H9 (cell line): ENCODE data around the gene IL17RE. TPM values are rescaled to one million over a fixed set of nuclear protein-coding genes. Genes with fewer than 3 reads are reported as not detected.

Experiments
- DNase-seq: peaks from one replicate; pipeline ENCODE4 v3.0.0-alpha.2; 2017
- H2AFZ ChIP-seq: one replicate; pipeline ENCODE4 v1.6.1; 2013; ENCODE audit warnings: mild to moderate bottlenecking, low read length, control low read depth, moderate library complexity
- H2AK5ac ChIP-seq: 2 replicates; pipeline ENCODE4 v1.6.1; 2013; ENCODE audit warnings: low read length, control low read depth, mixed read lengths; ENCODE audit not compliant: insufficient read length
- H2BK120ac ChIP-seq: one replicate; pipeline ENCODE4 v1.6.1; 2013; ENCODE audit warnings: low read depth, mild to moderate bottlenecking, low read length, control low read depth, inconsistent platforms; ENCODE audit not compliant: poor library complexity, severe bottlenecking
- H2BK12ac ChIP-seq: 2 replicates; pipeline ENCODE4 v1.6.1; 2013; ENCODE audit warnings: low read length, control low read depth, mixed read lengths, low read depth; ENCODE audit not compliant: insufficient read length
- H2BK15ac ChIP-seq: 2 replicates; pipeline ENCODE4 v1.6.1; 2013; ENCODE audit warnings: low read depth, low read length, control low read depth
- H2BK20ac ChIP-seq: one replicate; pipeline ENCODE4 v1.6.1; 2013; ENCODE audit warnings: low read depth, mild to moderate bottlenecking, low read length, control low read depth, inconsistent platforms; ENCODE audit not compliant: poor library complexity, severe bottlenecking
- H2BK5ac ChIP-seq: 2 replicates; pipeline ENCODE4 v1.6.1; 2013; ENCODE audit warnings: low read length, control low read depth, mixed read lengths; ENCODE audit not compliant: insufficient read length
- H3K14ac ChIP-seq: 2 replicates; pipeline ENCODE4 v1.6.1; 2013; ENCODE audit warnings: low read length, control low read depth; ENCODE audit not compliant: insufficient read depth
- H3K18ac ChIP-seq: 2 replicates; pipeline ENCODE4 v1.6.1; 2013; ENCODE audit warnings: low read depth, mild to moderate bottlenecking, mixed read lengths, low read length, control low read depth; ENCODE audit not compliant: insufficient read length
- H3K23ac ChIP-seq: 2 replicates; pipeline ENCODE4 v1.6.1; 2013; ENCODE audit warnings: low read length, control low read depth, mixed read lengths, low read depth; ENCODE audit not compliant: insufficient read length
- H3K23me2 ChIP-seq: 2 replicates; pipeline ENCODE4 v1.6.1; 2013; ENCODE audit warnings: low read depth, mild to moderate bottlenecking, mixed read lengths, low read length, control low read depth; ENCODE audit not compliant: insufficient read length, poor library complexity, severe bottlenecking
- H3K27ac ChIP-seq: 2 replicates; pipeline ENCODE4 v1.5.1; 2013; ENCODE audit warnings: low read length, control low read depth, mixed read lengths, low read depth; ENCODE audit not compliant: insufficient read length
- H3K27me3 ChIP-seq: 2 replicates; pipeline ENCODE4 v1.6.1; 2013; ENCODE audit warnings: low read length, control low read depth, inconsistent platforms; ENCODE audit not compliant: insufficient read depth
- H3K4ac ChIP-seq: 2 replicates; pipeline ENCODE4 v1.6.1; 2013; ENCODE audit warnings: low read depth, mild to moderate bottlenecking, control low read depth, inconsistent platforms, low read length, moderate library complexity
- H3K4me1 ChIP-seq: 2 replicates; pipeline ENCODE4 v1.6.1; 2013; ENCODE audit warnings: low read length, control low read depth, inconsistent platforms; ENCODE audit not compliant: insufficient read depth
- H3K4me2 ChIP-seq: 2 replicates; pipeline ENCODE4 v1.6.1; 2013; ENCODE audit warnings: low read length, control low read depth, mixed read lengths; ENCODE audit not compliant: insufficient read length, insufficient read depth
- H3K56ac ChIP-seq: 2 replicates; pipeline ENCODE4 v1.6.1; 2013; ENCODE audit warnings: low read depth, mild to moderate bottlenecking, mixed read lengths, low read length, control low read depth; ENCODE audit not compliant: insufficient read length
- H3K79me1 ChIP-seq: 2 replicates; pipeline ENCODE4 v1.6.1; 2013; ENCODE audit warnings: low read depth, mild to moderate bottlenecking, moderate library complexity, low read length, control low read depth, inconsistent platforms; ENCODE audit not compliant: insufficient read depth, poor library complexity, severe bottlenecking
- H3K79me2 ChIP-seq: 2 replicates; pipeline ENCODE4 v1.6.1; 2013; ENCODE audit warnings: low read length, control low read depth, inconsistent platforms; ENCODE audit not compliant: insufficient read depth
- H3K9ac ChIP-seq: 2 replicates; pipeline ENCODE4 v1.6.1; 2013; ENCODE audit warnings: low read length, control low read depth, mixed read lengths; ENCODE audit not compliant: insufficient read length; ENCODE audit errors: extremely low read depth
- H3K9me3 ChIP-seq: one replicate; pipeline ENCODE4 v1.6.1; 2013; ENCODE audit warnings: low read depth, low read length, inconsistent platforms; ENCODE audit not compliant: control insufficient read depth
- H3T11ph ChIP-seq: one replicate; pipeline ENCODE4 v1.6.1; 2013; ENCODE audit warnings: mild to moderate bottlenecking, low read length, control low read depth, inconsistent platforms
- H4K20me1 ChIP-seq: one replicate; pipeline ENCODE4 v1.6.1; 2013; ENCODE audit not compliant: control insufficient read depth, insufficient read length, insufficient read depth
- H4K5ac ChIP-seq: 2 replicates; pipeline ENCODE4 v1.6.1; 2013; ENCODE audit warnings: low read depth, mild to moderate bottlenecking, mixed read lengths, low read length, control low read depth; ENCODE audit not compliant: insufficient read length
- H4K8ac ChIP-seq: replicated peaks from 2 replicates; pipeline ENCODE4 v1.6.1; 2013; ENCODE audit warnings: low read length, control low read depth, mixed read lengths, low read depth; ENCODE audit not compliant: insufficient read length
- H4K91ac ChIP-seq: 2 replicates; pipeline ENCODE4 v1.6.1; 2013; ENCODE audit warnings: low read depth, mild to moderate bottlenecking, moderate library complexity, mixed read lengths, low read length, control low read depth; ENCODE audit not compliant: insufficient read length
- H3K27ac Mint-ChIP-seq, 3 experiments: 2 replicates in 2 of 3; 3 replicates in 1 of 3; pipeline ENCODE4 v1.8.0; 2020 to 2021; ENCODE audit warnings: mixed read lengths in 3 of 3, mild to moderate bottlenecking in 1 of 3, moderate library complexity in 1 of 3
- H3K27me3 Mint-ChIP-seq: 2 replicates; pipeline ENCODE4 v1.8.0; 2021; ENCODE audit warnings: low read depth, mild to moderate bottlenecking, moderate library complexity, mixed read lengths
- H3K36me3 Mint-ChIP-seq, 3 experiments: 2 replicates in 2 of 3; 3 replicates in 1 of 3; pipeline ENCODE4 v1.8.0; 2020 to 2021; ENCODE audit warnings: low read depth in 3 of 3, mixed read lengths in 3 of 3; ENCODE audit not compliant: insufficient read depth in 1 of 3
- H3K4me1 Mint-ChIP-seq, 2 experiments: 2 replicates each; pipeline ENCODE4 v1.8.0; 2020; ENCODE audit warnings: mixed read lengths in 2 of 2
- H3K4me3 Mint-ChIP-seq, 2 experiments: 2 replicates in 1 of 2; 3 replicates in 1 of 2; pipeline ENCODE4 v1.8.0; 2020 to 2021; ENCODE audit warnings: mild to moderate bottlenecking in 2 of 2, mixed read lengths in 2 of 2, moderate library complexity in 1 of 2
- H3K9me3 Mint-ChIP-seq, 2 experiments: 2 replicates in 1 of 2; 3 replicates in 1 of 2; pipeline ENCODE4 v1.8.0; 2020; ENCODE audit warnings: mild to moderate bottlenecking in 2 of 2, mixed read lengths in 2 of 2, moderate library complexity in 1 of 2
- CTCF ChIP-seq: fragments of 200-600 bp; sonication (generic); conservative IDR thresholded peaks from 3 replicates; pipeline ENCODE4 v1.8.0; 2021; ENCODE audit warnings: antibody characterized with exemption, mild to moderate bottlenecking
- WGBS: extraction: QIAGEN DNeasy Blood & Tissue Kit; methylation state at CpG from one replicate; pipeline ENCODE4 v1.1.7; 2013; ENCODE audit warnings: missing lambda C conversion rate, low lambda C conversion rate, mixed read lengths; ENCODE audit not compliant: insufficient read length; ENCODE audit errors: extremely low coverage; 5-methylcytosine and 5-hydroxymethylcytosine counted together
- total RNA-seq: library from RNA; stranded (reverse); gene quantifications from 2 replicates; pipeline ENCODE4 v1.2.1, GENCODE V29; 2021

IL17RE gene
- total RNA-seq, 1 experiment from 2014 or later: 2.1 TPM

GRCh38 chr3:9891072-9891622 is 11.5 kb upstream of the IL17RE start:
- peaks cover 15 to 30% (median 29%) of the 10 kb centered on the region in 3 experiments for H3K36me3 Mint-ChIP-seq
- H3K79me2 ChIP-seq: peaks cover 6% of the 10 kb centered on the region; the same call in 1 of the 2 replicates
- no peak for DNase-seq
- H3K27me3 Mint-ChIP-seq: no peaks in the 10 kb centered on the region; the same call in 1 of the 2 replicates
- H3K27ac ChIP-seq: no peak overlapping the region
- H3K18ac ChIP-seq: peak overlapping the region; percentile 59
- H2AFZ ChIP-seq: no peak overlapping the region
- no peaks in the 10 kb centered on the region; the same call in 1 of the 2 replicates for H3K27me3 ChIP-seq
- peak overlapping the region; percentile 85 for H3K9ac ChIP-seq
- H3K4me1 Mint-ChIP-seq: peaks cover 1 to 10% of the 10 kb centered on the region in 2 experiments; a peak in 2 of 4 replicates
- no peaks in the 10 kb centered on the region for H3K4me1 ChIP-seq
- peak overlapping the region in 1 of 3 experiments; percentile 98; a peak in 2 of 7 replicates for H3K27ac Mint-ChIP-seq
- H2BK120ac ChIP-seq: no peak overlapping the region
- no peak overlapping the region for H4K91ac ChIP-seq
- H4K5ac ChIP-seq: no peak overlapping the region
- no peak overlapping the region for H4K8ac ChIP-seq
- H3K56ac ChIP-seq: no peak overlapping the region
- no peaks in the 10 kb centered on the region for H3K23me2 ChIP-seq
- no peak overlapping the region for H3K4ac ChIP-seq
- no peak for TF ChIP-seq CTCF
- H3K79me1 ChIP-seq: peaks cover 6% of the 10 kb centered on the region
- no peak overlapping the region for H2BK15ac ChIP-seq
- H2BK5ac ChIP-seq: no peak overlapping the region
- peak overlapping the region; percentile 88 for H3K14ac ChIP-seq
- no peak overlapping the region for H3K23ac ChIP-seq
- peak overlapping the region; percentile 83 for H3K4me2 ChIP-seq
- H3K9me3 Mint-ChIP-seq: no peaks in the 10 kb centered on the region
- H4K20me1 ChIP-seq: no peaks in the 10 kb centered on the region
- no peak overlapping the region for H2AK5ac ChIP-seq
- no CpG with 5 or more reads among the region's 12 CpGs for WGBS
- H3K9me3 ChIP-seq: no peaks in the 10 kb centered on the region
- no peak overlapping the region for H2BK20ac ChIP-seq
- H3K4me3 Mint-ChIP-seq: peak overlapping the region; percentile 97 to 98
- no peak overlapping the region for H2BK12ac ChIP-seq
- no peak overlapping the region for H3T11ph ChIP-seq
